Natural killer cell (primary cell): Measurements from ENCODE around the gene UNCX. TPM values are rescaled to one million over a fixed set of nuclear protein-coding genes. Genes with fewer than 3 reads are reported as not detected.
A peak's percentile ranks its signal among the peaks of the same experiment; 100 is the strongest.

Source experiments
- ATAC-seq, 3 donors: fragments of 150-1000 bp in 2 of 3; fragments of 200-7000 bp in 1 of 3; cut with Tn5 transposase; 1 replicate in 1 of 3; 2 replicates in 2 of 3; pipeline ENCODE4 v1.10.0; 2021; ENCODE audit warnings: mild to moderate bottlenecking in 2 of 3, moderate library complexity in 2 of 3
- DNase-seq, 2 donors: peaks; one replicate each; pipeline versions ENCODE4 v3.0.0 to v3.0.0-alpha.2; 2013 to 2021; ENCODE audit warnings: mixed read lengths in 1 of 2
- H3K27ac ChIP-seq: one replicate; pipeline ENCODE4 v1.5.1; 2013; ENCODE audit warnings: mild to moderate bottlenecking, low read length
- H3K27me3 ChIP-seq: one replicate; pipeline ENCODE4 v1.6.1; 2013; ENCODE audit warnings: low read length; ENCODE audit not compliant: control insufficient read depth, insufficient read depth
- H3K36me3 ChIP-seq: one replicate; pipeline ENCODE4 v1.6.1; 2013; ENCODE audit warnings: low read length; ENCODE audit not compliant: control insufficient read depth, insufficient read depth
- H3K4me1 ChIP-seq: one replicate; pipeline ENCODE4 v1.6.1; 2013; ENCODE audit warnings: low read length; ENCODE audit not compliant: control insufficient read depth, insufficient read depth
- H3K4me3 ChIP-seq: one replicate; pipeline ENCODE4 v1.5.1; 2013; ENCODE audit warnings: low read length
- H3K9me3 ChIP-seq: one replicate; pipeline ENCODE4 v1.6.1; 2013; ENCODE audit warnings: low read length; ENCODE audit not compliant: control insufficient read depth, insufficient read depth
- H3K27ac Mint-ChIP-seq, 2 donors: one replicate each; pipeline ENCODE4 v1.8.0; 2022; ENCODE audit warnings: mild to moderate bottlenecking in 2 of 2, mixed read lengths in 2 of 2, moderate library complexity in 1 of 2
- H3K27me3 Mint-ChIP-seq, 2 donors: one replicate each; pipeline ENCODE4 v1.8.0; 2022; ENCODE audit warnings: low read depth in 2 of 2, mixed read lengths in 2 of 2
- H3K36me3 Mint-ChIP-seq: one replicate; pipeline ENCODE4 v1.8.0; 2022; ENCODE audit warnings: mixed read lengths
- H3K4me1 Mint-ChIP-seq, 2 donors: one replicate each; pipeline ENCODE4 v1.8.0; 2022; ENCODE audit warnings: mixed read lengths in 2 of 2
- H3K4me3 Mint-ChIP-seq: one replicate; pipeline ENCODE4 v1.8.0; 2022; ENCODE audit warnings: mild to moderate bottlenecking, moderate library complexity, mixed read lengths
- H3K9me3 Mint-ChIP-seq, 2 donors: one replicate each; pipeline ENCODE4 v1.8.0; 2022; ENCODE audit warnings: mixed read lengths in 2 of 2
- WGBS: methylation state at CpG from one replicate; pipeline ENCODE4 v1.1.7; 2013; ENCODE audit warnings: missing lambda C conversion rate; ENCODE audit not compliant: insufficient coverage; 5-methylcytosine and 5-hydroxymethylcytosine counted together
- intact Hi-C: fragments of 100-400 bp; cut with micrococcal nuclease; formaldehyde crosslinking; loops from one replicate; pipeline ENCODE4 v1.14.2; 2022
- total RNA-seq, 4 donors: library from RNA; stranded (reverse); fragments of 120-200 nt in 1 of 4; gene quantifications; one replicate each; pipeline versions ENCODE4 v1.2.3 to v1.2.4, GENCODE V29; 2013 to 2022
- TF ChIP-seq, protein P1 (sequence below): fragments of 200-600 bp; IDR thresholded peaks from one replicate; pipeline ENCODE4 v1.8.0; 2022; ENCODE audit warnings: antibody characterized with exemption

The UNCX gene
- total RNA-seq, 3 donors from 2014 or later (not counting 1 experiment from before 2014, with no cell fraction given), result not detected

DNA sequence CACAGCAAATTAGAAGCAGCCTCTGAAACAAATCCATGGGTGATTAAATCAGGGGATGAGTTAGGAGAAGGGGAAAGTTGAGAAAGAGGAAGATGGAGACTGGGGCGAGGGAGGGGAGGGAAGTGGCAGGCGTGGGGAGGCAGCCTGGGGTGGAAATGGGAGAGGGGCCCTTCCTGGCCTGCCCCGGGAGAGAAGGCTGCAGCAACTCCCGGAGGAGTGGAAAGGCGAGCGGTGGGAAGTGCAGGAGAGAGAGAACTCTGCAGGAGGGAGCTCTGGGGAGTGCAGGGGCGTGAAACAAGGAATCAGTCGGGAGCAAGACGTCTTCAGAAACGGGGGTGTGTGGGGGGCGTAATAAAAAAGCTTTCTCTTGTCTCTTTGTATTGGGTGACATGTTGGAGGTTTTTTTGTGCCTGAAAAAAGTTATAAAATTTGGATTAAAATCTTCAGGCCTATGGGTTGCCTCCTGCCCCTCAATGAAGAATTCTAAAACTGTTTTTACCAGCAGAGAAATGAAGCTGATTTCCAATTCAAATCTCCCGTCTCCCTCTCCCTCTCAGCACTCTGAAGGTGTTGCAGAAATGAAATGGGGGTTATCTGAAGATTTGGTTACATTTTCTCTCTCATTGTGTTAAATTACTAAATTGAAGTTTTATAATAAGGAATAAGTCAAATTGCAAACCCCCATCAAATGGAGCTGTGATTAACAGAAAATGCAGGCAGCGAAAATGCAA lies 4.7 kb upstream of the UNCX start:
- 1% methylated on average over 12 of the region's 13 CpGs for WGBS
- Histone ChIP-seq H3K4me3 (no peak overlapping the region), H3K27me3 (peaks cover 52% of the 10 kb centered on the region), H3K36me3 (no peaks in the 10 kb centered on the region), H3K9me3 (peaks cover 3% of the 10 kb centered on the region), H3K27ac (no peak overlapping the region), H3K4me1 (no peaks in the 10 kb centered on the region)
- H3K27ac Mint-ChIP-seq, result peak overlapping the region in 1 of 2 donors; percentile 72
- peaks cover 9 to 17% of the 10 kb centered on the region in 2 donors for H3K4me1 Mint-ChIP-seq
- H3K36me3 Mint-ChIP-seq, result no peaks in the 10 kb centered on the region
- TF ChIP-seq, protein P1, sequence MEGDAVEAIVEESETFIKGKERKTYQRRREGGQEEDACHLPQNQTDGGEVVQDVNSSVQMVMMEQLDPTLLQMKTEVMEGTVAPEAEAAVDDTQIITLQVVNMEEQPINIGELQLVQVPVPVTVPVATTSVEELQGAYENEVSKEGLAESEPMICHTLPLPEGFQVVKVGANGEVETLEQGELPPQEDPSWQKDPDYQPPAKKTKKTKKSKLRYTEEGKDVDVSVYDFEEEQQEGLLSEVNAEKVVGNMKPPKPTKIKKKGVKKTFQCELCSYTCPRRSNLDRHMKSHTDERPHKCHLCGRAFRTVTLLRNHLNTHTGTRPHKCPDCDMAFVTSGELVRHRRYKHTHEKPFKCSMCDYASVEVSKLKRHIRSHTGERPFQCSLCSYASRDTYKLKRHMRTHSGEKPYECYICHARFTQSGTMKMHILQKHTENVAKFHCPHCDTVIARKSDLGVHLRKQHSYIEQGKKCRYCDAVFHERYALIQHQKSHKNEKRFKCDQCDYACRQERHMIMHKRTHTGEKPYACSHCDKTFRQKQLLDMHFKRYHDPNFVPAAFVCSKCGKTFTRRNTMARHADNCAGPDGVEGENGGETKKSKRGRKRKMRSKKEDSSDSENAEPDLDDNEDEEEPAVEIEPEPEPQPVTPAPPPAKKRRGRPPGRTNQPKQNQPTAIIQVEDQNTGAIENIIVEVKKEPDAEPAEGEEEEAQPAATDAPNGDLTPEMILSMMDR, result no peak
- no peaks in the 10 kb centered on the region for H3K9me3 Mint-ChIP-seq
- H3K4me3 Mint-ChIP-seq, result peak overlapping the region; percentile 25
- DNase-seq (no peak), ATAC-seq (no peak)
- H3K27me3 Mint-ChIP-seq, result peaks cover 49 to 59% of the 10 kb centered on the region in 2 donors
- intact Hi-C loops, result no loop called here

DNA sequence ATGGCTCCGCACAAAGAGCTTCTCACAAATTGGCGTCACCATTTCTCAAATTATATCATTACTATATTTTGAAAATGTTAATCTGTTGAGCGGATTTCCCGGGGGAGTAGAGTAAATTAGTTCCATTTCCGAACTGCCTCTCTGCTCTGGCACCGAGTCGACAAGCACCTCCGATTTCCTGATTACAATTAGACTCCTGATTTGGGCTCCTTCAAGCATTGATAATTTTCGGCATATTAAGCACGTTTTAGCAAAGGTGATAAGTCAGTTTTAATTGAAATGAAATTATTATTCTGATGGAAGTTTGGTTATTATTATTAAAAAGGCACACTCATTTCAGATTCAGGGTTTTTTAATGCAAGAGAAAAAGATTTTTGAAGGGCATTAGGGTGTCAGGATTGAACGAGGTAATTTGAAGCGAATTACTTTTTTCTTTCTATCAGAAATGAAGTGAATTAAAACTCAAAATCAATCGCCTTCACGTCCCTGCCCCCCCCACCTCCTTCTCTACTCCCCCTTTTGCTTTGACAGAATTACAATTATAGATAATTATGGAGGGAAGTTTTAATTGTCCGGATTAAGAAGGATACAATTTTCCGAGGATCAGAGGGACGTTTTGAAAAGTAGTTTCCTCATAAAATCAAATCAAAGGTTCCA lies 4.0 kb upstream of the UNCX start:
- 13% methylated on average over 9 of the region's 17 CpGs for WGBS
- Mint-ChIP-seq H3K27me3 (peaks cover 49 to 52% of the 10 kb centered on the region in 2 donors), H3K36me3 (no peaks in the 10 kb centered on the region), H3K4me1 (peaks cover 9 to 17% of the 10 kb centered on the region in 2 donors), H3K27ac (peak overlapping the region in 1 of 2 donors; percentile 72), H3K9me3 (no peaks in the 10 kb centered on the region), H3K4me3 (peak overlapping the region; percentile 28)
- TF ChIP-seq, protein P1, result no peak
- H3K9me3 ChIP-seq, result peaks cover 3% of the 10 kb centered on the region
- intact Hi-C loops, result no loop called here
- DNase-seq (no peak), ATAC-seq (no peak)
- no peak overlapping the region for H3K4me3 ChIP-seq
- peaks cover 3% of the 10 kb centered on the region for H3K4me1 ChIP-seq
- H3K27me3 ChIP-seq, result peaks cover 51% of the 10 kb centered on the region
- H3K27ac ChIP-seq, result no peak overlapping the region
- H3K36me3 ChIP-seq, result no peaks in the 10 kb centered on the region

DNA sequence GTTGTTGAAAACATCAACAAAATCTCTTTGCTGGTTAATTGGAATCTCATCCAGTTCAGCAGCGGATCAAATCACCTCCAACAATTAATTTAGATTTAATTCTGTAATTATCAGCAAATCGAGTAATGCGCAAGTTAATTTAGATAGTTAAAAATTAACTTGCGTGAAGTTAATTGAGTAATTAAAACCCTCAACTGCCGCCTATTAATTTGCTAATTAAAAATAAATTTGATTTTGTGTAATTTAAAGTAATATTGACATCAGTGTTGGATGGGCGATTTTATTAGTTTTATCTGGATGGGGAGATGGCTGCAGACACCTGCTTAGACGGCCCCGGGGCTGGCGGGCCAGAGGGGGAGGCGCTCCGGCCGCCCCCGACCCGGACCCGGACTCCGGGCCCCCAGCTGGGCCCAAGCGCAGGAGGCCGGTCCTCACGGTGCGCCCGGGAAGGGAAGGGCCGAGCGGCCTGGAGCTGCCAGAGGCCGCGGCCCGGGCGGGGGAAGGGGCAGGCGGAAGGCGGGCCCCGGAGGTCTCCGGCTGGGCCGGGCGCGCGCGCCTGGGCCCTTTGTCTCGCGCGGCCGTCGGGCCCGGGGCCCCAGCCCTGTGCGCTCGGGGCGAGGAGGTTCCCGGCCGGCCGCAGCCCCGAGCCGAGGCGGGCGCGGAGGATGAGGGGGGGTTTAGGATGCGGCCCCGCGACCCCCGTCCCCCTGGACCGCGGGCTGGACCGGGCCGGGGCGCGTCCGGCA lies 3.3 kb upstream of the UNCX start:
- Histone ChIP-seq H3K27ac (no peak overlapping the region), H3K4me3 (no peak overlapping the region), H3K9me3 (peaks cover 3% of the 10 kb centered on the region), H3K36me3 (no peaks in the 10 kb centered on the region), H3K27me3 (peaks cover 55% of the 10 kb centered on the region), H3K4me1 (peaks cover 10% of the 10 kb centered on the region)
- no peak overlapping the region for H3K4me3 Mint-ChIP-seq
- no peaks in the 10 kb centered on the region for H3K36me3 Mint-ChIP-seq
- ATAC-seq (no peak), DNase-seq (no peak)
- H3K27me3 Mint-ChIP-seq, result peaks cover 52% of the 10 kb centered on the region in 2 donors
- H3K9me3 Mint-ChIP-seq, result no peaks in the 10 kb centered on the region
- peak overlapping the region in 1 of 2 donors; percentile 72 for H3K27ac Mint-ChIP-seq
- peaks cover 12 to 19% of the 10 kb centered on the region in 2 donors for H3K4me1 Mint-ChIP-seq
- intact Hi-C loops, result no loop called here
- WGBS, result 11% methylated on average over 62 of the region's 64 CpGs
- TF ChIP-seq, protein P1, result no peak
